ENCODE measurements around the gene MMP2. TPM values are rescaled to one million over a fixed set of nuclear protein-coding genes. Genes with fewer than 3 reads are reported as not detected.

MMP2 gene
- total RNA-seq, 4 donors from 2014 or later, result 153 to 525 (median 245) TPM

- Histone ChIP-seq H3K4me3 (no peak overlapping the region), H3K27ac (peak overlapping the region in 2 of 4 donors; percentile 58 to 92), H3K9me3 (no peaks in the 10 kb centered on the region), H3K36me3 (peaks cover 0 to 64% (median 0%) of the 10 kb centered on the region in 3 donors), H3K4me1 (peaks cover 0 to 63% (median 2%) of the 10 kb centered on the region in 4 donors), H3K27me3 (no peaks in the 10 kb centered on the region)
- 84 to 92% methylated on average over 11 to 12 of the region's 12 CpGs for WGBS, 2 donors
- TF ChIP-seq EP300 (IDR thresholded peaks at IDR 0.05) (no peak), POLR2A (IDR thresholded peaks at IDR 0.05) (no peak), CTCF (IDR thresholded peaks at IDR 0.05) (no peak)
- DNase-seq (ENCODE audit: low spot score in 2 of 2), result no peak
These were observed 9.3 kb downstream of the MMP2 start for GRCh38 chr16:55488306-55488705.

- DNase-seq (ENCODE audit: low spot score in 2 of 2), result no peak
- H3K4me3 ChIP-seq, result no peak overlapping the region
- H3K4me1 ChIP-seq, result peaks cover 0 to 61% (median 2%) of the 10 kb centered on the region in 4 donors
- peaks cover 0 to 54% (median 0%) of the 10 kb centered on the region in 3 donors for H3K36me3 ChIP-seq
- peak overlapping the region in 3 of 4 donors; percentile 19 to 92 (median 58) for H3K27ac ChIP-seq
- WGBS, 2 donors, result 90 to 94% methylated on average over 14 of the region's 14 CpGs
- H3K9me3 ChIP-seq, result no peaks in the 10 kb centered on the region
- TF ChIP-seq POLR2A (IDR thresholded peaks at IDR 0.05) (no peak), CTCF (IDR thresholded peaks at IDR 0.05) (no peak), EP300 (IDR thresholded peaks at IDR 0.05) (no peak)
- H3K27me3 ChIP-seq, result no peaks in the 10 kb centered on the region
These were observed 10.3 kb downstream of the MMP2 start for GRCh38 chr16:55489119-55489955.

GRCh38 chr16:55489956-55490265 lies 10.9 kb downstream of the MMP2 start:
- Histone ChIP-seq H3K27ac (peak overlapping the region in 3 of 4 donors; percentile 19 to 92 (median 58)), H3K4me1 (peaks cover 0 to 66% (median 5%) of the 10 kb centered on the region in 4 donors), H3K27me3 (no peaks in the 10 kb centered on the region), H3K9me3 (no peaks in the 10 kb centered on the region), H3K4me3 (no peak overlapping the region), H3K36me3 (peaks cover 0 to 49% (median 0%) of the 10 kb centered on the region in 3 donors)
- WGBS, 2 donors, result 87 to 94% methylated on average over 2 of the region's 2 CpGs
- TF ChIP-seq CTCF (IDR thresholded peaks at IDR 0.05), result no peak
- TF ChIP-seq POLR2A (IDR thresholded peaks at IDR 0.05), result no peak
- no peak for TF ChIP-seq EP300 (IDR thresholded peaks at IDR 0.05)
- no peak for DNase-seq (ENCODE audit: low spot score in 2 of 2)

- Histone ChIP-seq H3K36me3 (peaks cover 0 to 45% (median 0%) of the 10 kb centered on the region in 3 donors), H3K27ac (peak overlapping the region in 3 of 4 donors; percentile 19 to 92 (median 58))
- WGBS, 2 donors, result 70 to 75% methylated on average over 2 of the region's 2 CpGs
These were observed 11.3 kb downstream of the MMP2 start for GRCh38 chr16:55490301-55490700.

GRCh38 chr16:55491691-55492090 lies 12.7 kb downstream of the MMP2 start:
- peaks cover 0 to 84% (median 5%) of the 10 kb centered on the region in 4 donors for H3K4me1 ChIP-seq
- peak overlapping the region in 2 of 4 donors; percentile 58 to 92 for H3K27ac ChIP-seq
- peaks cover 0 to 43% (median 0%) of the 10 kb centered on the region in 3 donors for H3K36me3 ChIP-seq
- H3K27me3 ChIP-seq, result no peaks in the 10 kb centered on the region
- no peak for DNase-seq (ENCODE audit: low spot score in 2 of 2)
- no peaks in the 10 kb centered on the region for H3K9me3 ChIP-seq
- no peak overlapping the region for H3K4me3 ChIP-seq
- 67 to 78% methylated on average over 7 of the region's 7 CpGs for WGBS, 2 donors
- TF ChIP-seq POLR2A (IDR thresholded peaks at IDR 0.05), result no peak
- TF ChIP-seq EP300 (IDR thresholded peaks at IDR 0.05), result peak in 1 of 2 donors; percentile 83

More at GRCh38 chr16:55490301-55490700, 11.3 kb downstream of the MMP2 start:
- TF ChIP-seq POLR2A (IDR thresholded peaks at IDR 0.05), result no peak
- peak in 1 of 2 donors; percentile 21 for TF ChIP-seq EP300 (IDR thresholded peaks at IDR 0.05)
- Histone ChIP-seq H3K9me3 (no peaks in the 10 kb centered on the region), H3K4me1 (peaks cover 0 to 70% (median 5%) of the 10 kb centered on the region in 4 donors), H3K27me3 (no peaks in the 10 kb centered on the region), H3K4me3 (no peak overlapping the region)
- DNase-seq (ENCODE audit: low spot score in 2 of 2), result no peak
